NCI-H345 (cell line): ENCODE data around the gene DPF1.

Experiments used
- DNase-seq: peaks from one replicate; lab custom pipeline; 2025; lab: John Stamatoyannopoulos, UW

Gene DPF1

GRCh38 chr19:38163419-38164290 is 60.4 kb downstream of the DPF1 start:
- no peak for DNase-seq

GRCh38 chr19:38162632-38163031 is 61.4 kb downstream of the DPF1 start:
- no peak for DNase-seq

- DNase-seq = no peak
These were observed 61.9 kb downstream of the DPF1 start for GRCh38 chr19:38162094-38162493.
